ENCODE measurements around the gene ASTN2. TPM values are rescaled to one million over a fixed set of nuclear protein-coding genes. Genes with fewer than 3 reads are reported as not detected.
"Not testable (repeated sequence)": the region's sequence is repeated elsewhere in the genome, so short reads cannot be mapped to it uniquely, and the experiment has no call there.

Gene ASTN2
- total and polyA plus RNA-seq, 10 of the 15 experiments (the other 5 are each of a cell fraction or from before 2014, with no cell fraction given), result 1.4 to 15.7 (median 7.0) TPM

DNA sequence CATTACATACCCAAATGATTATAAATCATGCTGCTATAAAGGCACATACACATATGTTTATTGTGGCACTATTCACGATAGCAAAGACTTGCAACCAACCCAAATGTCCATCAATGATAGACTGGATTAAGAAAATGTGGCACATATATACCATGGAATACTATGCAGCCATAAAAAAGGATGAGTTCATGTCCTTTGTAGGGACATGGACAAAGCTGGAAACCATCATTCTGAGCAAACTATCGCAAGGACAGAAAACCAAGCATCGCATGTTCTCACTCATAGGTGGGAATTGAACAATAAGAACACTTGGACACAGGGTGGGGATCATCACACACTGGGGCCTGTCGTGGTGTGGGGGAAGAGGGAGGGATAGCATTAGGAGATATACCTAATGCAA lies 960.3 kb downstream of the ASTN2 start:
- BruUV-seq (replicated peaks); H3K4me2 ChIP-seq (ENCODE audit: control insufficient read depth, insufficient read depth); H3K27ac ChIP-seq (ENCODE audit: control insufficient read depth, insufficient read depth); SMC1A ChIA-PET (ENCODE audit: uncharacterized antibody, unreplicated experiment); H3K27me3 ChIP-seq (replicated peaks in 1 of 2; ENCODE audit: control insufficient read depth in 2 of 2, insufficient read depth in 2 of 2, low read length in 1 of 2); H3K4me3 ChIP-seq; CTCF ChIA-PET; intact Hi-C loops (cut with micrococcal nuclease; ENCODE audit: unreplicated experiment); H2AFZ ChIP-seq (ENCODE audit: control insufficient read depth, low read depth, low read length); ATAC-seq; POLR2A ChIA-PET; in situ Hi-C loops (cut with MboI); RAD21 ChIA-PET (ENCODE audit: unreplicated experiment); DNase-seq (ENCODE audit: low read depth, low spot score); H3K36me3 ChIP-seq (ENCODE audit: control insufficient read depth in 2 of 2, insufficient read depth in 2 of 2, low read length in 1 of 2); H4K20me1 ChIP-seq (ENCODE audit: control insufficient read depth, insufficient read depth); H3K9ac ChIP-seq (ENCODE audit: control insufficient read depth, insufficient read depth, low read length); H3K9me3 ChIP-seq (replicated peaks; ENCODE audit: control insufficient read depth, insufficient read depth, low read length); FAIRE-seq; H3K79me2 ChIP-seq (ENCODE audit: control insufficient read depth, insufficient read depth, low read length); H3K4me1 ChIP-seq (ENCODE audit: control insufficient read depth, insufficient read depth, low read length): not testable (repeated sequence)
- WGBS (ENCODE audit: insufficient coverage, insufficient replicate concordance, low lambda C conversion rate, missing lambda C conversion rate), result 71% methylated on average over 4 of the region's 4 CpGs

DNA sequence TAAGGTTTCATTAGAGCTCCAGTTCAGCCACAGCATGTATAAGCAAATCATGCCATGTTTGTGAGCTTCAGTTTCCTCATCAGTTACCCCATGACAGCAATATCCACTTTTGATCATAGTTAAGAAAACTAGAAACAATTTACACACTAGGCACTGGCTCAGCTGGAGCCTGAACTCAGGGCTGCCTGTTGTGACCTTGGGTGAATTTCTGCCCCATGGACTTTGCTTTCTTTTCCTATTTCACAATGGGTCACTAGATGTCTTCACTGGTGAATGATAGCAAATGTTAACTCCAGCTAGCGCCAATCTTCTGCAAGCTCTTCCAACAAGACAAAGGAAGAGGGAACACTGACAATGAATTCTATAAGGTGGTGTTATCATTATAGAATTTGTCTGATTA lies 961.1 kb downstream of the ASTN2 start:
- no peak overlapping the region for H2AFZ ChIP-seq (ENCODE audit: control insufficient read depth, low read depth, low read length)
- ChIA-PET RAD21 (ENCODE audit: unreplicated experiment) (no interaction called here), SMC1A (ENCODE audit: uncharacterized antibody, unreplicated experiment) (no interaction called here), CTCF (no interaction called here), POLR2A (no interaction called here)
- intact Hi-C loops (cut with micrococcal nuclease; ENCODE audit: unreplicated experiment) (no loop called here), in situ Hi-C loops (cut with MboI) (no loop called here)
- no TSS peak for BruUV-seq (replicated peaks)
- no peak overlapping the region for H3K27ac ChIP-seq (ENCODE audit: control insufficient read depth, insufficient read depth)
- H3K9ac ChIP-seq (ENCODE audit: control insufficient read depth, insufficient read depth, low read length), result no peak overlapping the region
- FAIRE-seq (no peak), ATAC-seq (no peak), DNase-seq (ENCODE audit: low read depth, low spot score) (no peak)
- no peaks in the 10 kb centered on the region for H3K79me2 ChIP-seq (ENCODE audit: control insufficient read depth, insufficient read depth, low read length)
- no peaks in the 10 kb centered on the region for H3K27me3 ChIP-seq (replicated peaks in 1 of 2; ENCODE audit: control insufficient read depth in 2 of 2, insufficient read depth in 2 of 2, low read length in 1 of 2)
- no peaks in the 10 kb centered on the region for H4K20me1 ChIP-seq (ENCODE audit: control insufficient read depth, insufficient read depth)
- WGBS (ENCODE audit: insufficient coverage, insufficient replicate concordance, low lambda C conversion rate, missing lambda C conversion rate), result 53% methylated on average over 1 of the region's 1 CpG
- no peak overlapping the region for H3K4me3 ChIP-seq
- TF ChIP-seq HDAC6 (IDR thresholded peaks at IDR 0.05; ENCODE audit: unreplicated experiment) (no peak), EED (IDR thresholded peaks at IDR 0.05; ENCODE audit: low read depth) (no peak), BCL11A (IDR thresholded peaks at IDR 0.05; ENCODE audit: low read depth, low read length) (no peak), PAX5 (IDR thresholded peaks at IDR 0.05; ENCODE audit: borderline replicate concordance, low read depth, low read length) (no peak), NR2C2 (IDR thresholded peaks at IDR 0.05; ENCODE audit: borderline replicate concordance, control insufficient read depth, insufficient read length, low read depth) (no peak), ESRRA (IDR thresholded peaks at IDR 0.05; ENCODE audit: low read length) (no peak), BACH1 (IDR thresholded peaks at IDR 0.05; ENCODE audit: borderline replicate concordance) (no peak)
- TF ChIP-seq, protein P1, sequence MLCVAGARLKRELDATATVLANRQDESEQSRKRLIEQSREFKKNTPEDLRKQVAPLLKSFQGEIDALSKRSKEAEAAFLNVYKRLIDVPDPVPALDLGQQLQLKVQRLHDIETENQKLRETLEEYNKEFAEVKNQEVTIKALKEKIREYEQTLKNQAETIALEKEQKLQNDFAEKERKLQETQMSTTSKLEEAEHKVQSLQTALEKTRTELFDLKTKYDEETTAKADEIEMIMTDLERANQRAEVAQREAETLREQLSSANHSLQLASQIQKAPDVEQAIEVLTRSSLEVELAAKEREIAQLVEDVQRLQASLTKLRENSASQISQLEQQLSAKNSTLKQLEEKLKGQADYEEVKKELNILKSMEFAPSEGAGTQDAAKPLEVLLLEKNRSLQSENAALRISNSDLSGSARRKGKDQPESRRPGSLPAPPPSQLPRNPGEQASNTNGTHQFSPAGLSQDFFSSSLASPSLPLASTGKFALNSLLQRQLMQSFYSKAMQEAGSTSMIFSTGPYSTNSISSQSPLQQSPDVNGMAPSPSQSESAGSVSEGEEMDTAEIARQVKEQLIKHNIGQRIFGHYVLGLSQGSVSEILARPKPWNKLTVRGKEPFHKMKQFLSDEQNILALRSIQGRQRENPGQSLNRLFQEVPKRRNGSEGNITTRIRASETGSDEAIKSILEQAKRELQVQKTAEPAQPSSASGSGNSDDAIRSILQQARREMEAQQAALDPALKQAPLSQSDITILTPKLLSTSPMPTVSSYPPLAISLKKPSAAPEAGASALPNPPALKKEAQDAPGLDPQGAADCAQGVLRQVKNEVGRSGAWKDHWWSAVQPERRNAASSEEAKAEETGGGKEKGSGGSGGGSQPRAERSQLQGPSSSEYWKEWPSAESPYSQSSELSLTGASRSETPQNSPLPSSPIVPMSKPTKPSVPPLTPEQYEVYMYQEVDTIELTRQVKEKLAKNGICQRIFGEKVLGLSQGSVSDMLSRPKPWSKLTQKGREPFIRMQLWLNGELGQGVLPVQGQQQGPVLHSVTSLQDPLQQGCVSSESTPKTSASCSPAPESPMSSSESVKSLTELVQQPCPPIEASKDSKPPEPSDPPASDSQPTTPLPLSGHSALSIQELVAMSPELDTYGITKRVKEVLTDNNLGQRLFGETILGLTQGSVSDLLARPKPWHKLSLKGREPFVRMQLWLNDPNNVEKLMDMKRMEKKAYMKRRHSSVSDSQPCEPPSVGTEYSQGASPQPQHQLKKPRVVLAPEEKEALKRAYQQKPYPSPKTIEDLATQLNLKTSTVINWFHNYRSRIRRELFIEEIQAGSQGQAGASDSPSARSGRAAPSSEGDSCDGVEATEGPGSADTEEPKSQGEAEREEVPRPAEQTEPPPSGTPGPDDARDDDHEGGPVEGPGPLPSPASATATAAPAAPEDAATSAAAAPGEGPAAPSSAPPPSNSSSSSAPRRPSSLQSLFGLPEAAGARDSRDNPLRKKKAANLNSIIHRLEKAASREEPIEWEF (IDR thresholded peaks at IDR 0.05; ENCODE audit: insufficient replicate concordance, low read depth, low read length), result no peak
- TF ChIP-seq, protein P2, sequence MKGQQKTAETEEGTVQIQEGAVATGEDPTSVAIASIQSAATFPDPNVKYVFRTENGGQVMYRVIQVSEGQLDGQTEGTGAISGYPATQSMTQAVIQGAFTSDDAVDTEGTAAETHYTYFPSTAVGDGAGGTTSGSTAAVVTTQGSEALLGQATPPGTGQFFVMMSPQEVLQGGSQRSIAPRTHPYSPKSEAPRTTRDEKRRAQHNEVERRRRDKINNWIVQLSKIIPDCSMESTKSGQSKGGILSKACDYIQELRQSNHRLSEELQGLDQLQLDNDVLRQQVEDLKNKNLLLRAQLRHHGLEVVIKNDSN (IDR thresholded peaks at IDR 0.05; ENCODE audit: borderline replicate concordance, extremely low read length, insufficient read depth, low read depth, low read length), result no peak
- H3K36me3 ChIP-seq (ENCODE audit: control insufficient read depth in 2 of 2, insufficient read depth in 2 of 2, low read length in 1 of 2), result no peaks in the 10 kb centered on the region
- H3K4me1 ChIP-seq (ENCODE audit: control insufficient read depth, insufficient read depth, low read length), result peaks cover 9% of the 10 kb centered on the region
- peaks cover 2% of the 10 kb centered on the region; the same call in 2 of the 3 replicates for H3K9me3 ChIP-seq (replicated peaks; ENCODE audit: control insufficient read depth, insufficient read depth, low read length)
- no peak overlapping the region for H3K4me2 ChIP-seq (ENCODE audit: control insufficient read depth, insufficient read depth)
